ENCODE data around the gene DNTT.

DNTT gene

GRCh38 chr10:96297486-96297885 is 6.7 kb upstream of the DNTT start:
- Histone ChIP-seq H3F3A (ENCODE audit: insufficient read depth) (peaks cover 7% of the 10 kb centered on the region; the same call in 1 of the 2 replicates), H3K9me2 (replicated peaks; ENCODE audit: insufficient read depth, low read length) (no peaks in the 10 kb centered on the region), H3K4me2 (ENCODE audit: low read depth, low read length, poor library complexity, severe bottlenecking) (no peak overlapping the region), H3K4me3 (ENCODE audit: insufficient read depth, low read length, poor library complexity, severe bottlenecking) (no peak overlapping the region), H4K20me1 (ENCODE audit: low read depth, low read length) (no peaks in the 10 kb centered on the region), H3K79me2 (ENCODE audit: insufficient read depth, low read length) (no peaks in the 10 kb centered on the region), H3K36me3 (ENCODE audit: low read length) (no peaks in the 10 kb centered on the region), H3K9ac (ENCODE audit: low read length) (no peak overlapping the region), H3K27ac (ENCODE audit: low read depth, low read length) (no peak overlapping the region), H3K9me3 (ENCODE audit: insufficient read depth, low read length) (no peaks in the 10 kb centered on the region), H2AFZ (ENCODE audit: low read depth, low read length, severe bottlenecking) (no peak overlapping the region), H3K27me3 (ENCODE audit: low read length) (no peaks in the 10 kb centered on the region; the same call in 1 of the 2 replicates)
- TF ChIP-seq EZH2phosphoT487 (conservative IDR thresholded peaks at IDR 0.05; ENCODE audit: low read length), result no peak

- H3K9ac ChIP-seq (ENCODE audit: low read length), result no peak overlapping the region
- no peaks in the 10 kb centered on the region; the same call in 1 of the 2 replicates for H3K27me3 ChIP-seq (ENCODE audit: low read length)
- no peak overlapping the region for H3K4me2 ChIP-seq (ENCODE audit: low read depth, low read length, poor library complexity, severe bottlenecking)
- H3K27ac ChIP-seq (ENCODE audit: low read depth, low read length), result no peak overlapping the region
- H3K36me3 ChIP-seq (ENCODE audit: low read length), result no peaks in the 10 kb centered on the region
- H3K9me2 ChIP-seq (replicated peaks; ENCODE audit: insufficient read depth, low read length), result no peaks in the 10 kb centered on the region
- H4K20me1 ChIP-seq (ENCODE audit: low read depth, low read length), result no peaks in the 10 kb centered on the region
- TF ChIP-seq CTCF (IDR thresholded peaks at IDR 0.05; ENCODE audit: insufficient read depth, low read length, poor library complexity, severe bottlenecking) (no peak), EZH2phosphoT487 (conservative IDR thresholded peaks at IDR 0.05; ENCODE audit: low read length) (no peak)
- H3F3A ChIP-seq (ENCODE audit: insufficient read depth), result no peaks in the 10 kb centered on the region
- no peaks in the 10 kb centered on the region for H3K9me3 ChIP-seq (ENCODE audit: insufficient read depth, low read length)
- no peak overlapping the region for H3K4me3 ChIP-seq (ENCODE audit: insufficient read depth, low read length, poor library complexity, severe bottlenecking)
- H2AFZ ChIP-seq (ENCODE audit: low read depth, low read length, severe bottlenecking), result no peak overlapping the region
- H3K79me2 ChIP-seq (ENCODE audit: insufficient read depth, low read length), result no peaks in the 10 kb centered on the region
Observed at GRCh38 chr10:96298362-96298761, 5.9 kb upstream of the DNTT start.

DNA sequence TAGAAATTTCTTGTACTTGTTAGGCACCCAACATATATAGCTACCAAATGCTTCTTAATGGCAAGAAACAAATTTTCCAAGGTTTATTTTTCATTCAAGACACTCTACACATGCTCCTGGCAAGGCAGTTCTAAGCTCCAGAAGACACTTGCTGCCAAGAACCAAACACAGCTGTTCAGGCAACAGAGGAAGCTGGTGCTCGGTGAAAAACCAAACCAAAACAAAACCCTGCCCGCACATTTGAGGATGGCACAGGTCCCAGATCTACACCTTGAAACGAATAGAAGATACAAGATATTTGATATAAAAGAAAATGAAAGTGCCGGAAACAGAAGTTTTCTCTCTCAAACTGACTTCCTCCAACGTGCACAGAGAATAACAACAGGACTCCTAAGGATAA is 4.9 kb upstream of the DNTT start:
- Histone ChIP-seq H3K79me2 (ENCODE audit: insufficient read depth, low read length) (no peaks in the 10 kb centered on the region), H2AFZ (ENCODE audit: low read depth, low read length, severe bottlenecking) (no peak overlapping the region), H3K36me3 (ENCODE audit: low read length) (no peaks in the 10 kb centered on the region), H3K4me3 (ENCODE audit: insufficient read depth, low read length, poor library complexity, severe bottlenecking) (no peak overlapping the region), H4K20me1 (ENCODE audit: low read depth, low read length) (no peaks in the 10 kb centered on the region), H3K4me2 (ENCODE audit: low read depth, low read length, poor library complexity, severe bottlenecking) (no peak overlapping the region), H3K27me3 (ENCODE audit: low read length) (no peaks in the 10 kb centered on the region; the same call in 1 of the 2 replicates), H3K9me2 (replicated peaks; ENCODE audit: insufficient read depth, low read length) (no peaks in the 10 kb centered on the region), H3F3A (ENCODE audit: insufficient read depth) (no peaks in the 10 kb centered on the region), H3K27ac (ENCODE audit: low read depth, low read length) (no peak overlapping the region), H3K9ac (ENCODE audit: low read length) (no peak overlapping the region), H3K9me3 (ENCODE audit: insufficient read depth, low read length) (no peaks in the 10 kb centered on the region)
- TF ChIP-seq CTCF (IDR thresholded peaks at IDR 0.05; ENCODE audit: insufficient read depth, low read length, poor library complexity, severe bottlenecking), result no peak
- no peak for TF ChIP-seq EZH2phosphoT487 (conservative IDR thresholded peaks at IDR 0.05; ENCODE audit: low read length)

DNA sequence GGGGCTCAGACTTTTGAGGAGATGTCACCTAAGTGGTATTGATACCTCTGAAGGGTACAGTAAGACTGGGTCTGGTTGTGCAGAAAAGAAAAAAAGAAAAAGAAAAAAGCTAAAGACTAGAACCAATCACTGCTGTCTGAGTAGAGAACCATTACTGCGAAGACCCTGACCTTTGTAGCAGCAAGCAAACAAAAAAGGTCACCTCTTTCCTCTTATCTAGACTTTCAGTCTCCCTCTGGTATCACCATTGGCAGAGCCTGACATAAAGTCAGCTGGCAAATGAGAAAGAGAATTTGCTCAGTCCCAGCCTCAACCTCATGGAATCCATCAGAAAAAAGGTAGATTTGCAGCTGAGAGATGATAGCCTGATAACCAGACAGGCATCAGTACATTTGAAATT is 2.6 kb upstream of the DNTT start:
- Histone ChIP-seq H3K9me2 (replicated peaks; ENCODE audit: insufficient read depth, low read length) (no peaks in the 10 kb centered on the region), H3K4me2 (ENCODE audit: low read depth, low read length, poor library complexity, severe bottlenecking) (no peak overlapping the region), H3F3A (ENCODE audit: insufficient read depth) (no peaks in the 10 kb centered on the region), H3K27ac (ENCODE audit: low read depth, low read length) (no peak overlapping the region), H4K20me1 (ENCODE audit: low read depth, low read length) (no peaks in the 10 kb centered on the region), H3K9me3 (ENCODE audit: insufficient read depth, low read length) (no peaks in the 10 kb centered on the region), H3K4me3 (ENCODE audit: insufficient read depth, low read length, poor library complexity, severe bottlenecking) (no peak overlapping the region), H3K27me3 (ENCODE audit: low read length) (no peaks in the 10 kb centered on the region; the same call in 1 of the 2 replicates), H3K36me3 (ENCODE audit: low read length) (no peaks in the 10 kb centered on the region), H3K79me2 (ENCODE audit: insufficient read depth, low read length) (no peaks in the 10 kb centered on the region), H2AFZ (ENCODE audit: low read depth, low read length, severe bottlenecking) (no peak overlapping the region), H3K9ac (ENCODE audit: low read length) (no peak overlapping the region)
- TF ChIP-seq CTCF (IDR thresholded peaks at IDR 0.05; ENCODE audit: insufficient read depth, low read length, poor library complexity, severe bottlenecking) (no peak), EZH2phosphoT487 (conservative IDR thresholded peaks at IDR 0.05; ENCODE audit: low read length) (no peak)
